Fibroblast of pulmonary artery (primary cell): Measurements from ENCODE around the gene EML4.

Experiments
- DNase-seq: peaks from one replicate; pipeline ENCODE4 v3.0.0-alpha.2; 2010; ENCODE audit warnings: low read depth
- H3K4me3 ChIP-seq: replicated peaks from 2 replicates; pipeline ENCODE4 v1.5.1; 2011; ENCODE audit warnings: low read depth, mild to moderate bottlenecking, control low read depth, low read length, moderate library complexity
- TF ChIP-seq, protein P1 (sequence below): IDR thresholded peaks from 2 replicates; pipeline ENCODE4 v1.5.1; 2011; ENCODE audit warnings: mild to moderate bottlenecking, control low read depth, low read length, inconsistent platforms; ENCODE audit errors: missing control alignments

Gene EML4

DNA sequence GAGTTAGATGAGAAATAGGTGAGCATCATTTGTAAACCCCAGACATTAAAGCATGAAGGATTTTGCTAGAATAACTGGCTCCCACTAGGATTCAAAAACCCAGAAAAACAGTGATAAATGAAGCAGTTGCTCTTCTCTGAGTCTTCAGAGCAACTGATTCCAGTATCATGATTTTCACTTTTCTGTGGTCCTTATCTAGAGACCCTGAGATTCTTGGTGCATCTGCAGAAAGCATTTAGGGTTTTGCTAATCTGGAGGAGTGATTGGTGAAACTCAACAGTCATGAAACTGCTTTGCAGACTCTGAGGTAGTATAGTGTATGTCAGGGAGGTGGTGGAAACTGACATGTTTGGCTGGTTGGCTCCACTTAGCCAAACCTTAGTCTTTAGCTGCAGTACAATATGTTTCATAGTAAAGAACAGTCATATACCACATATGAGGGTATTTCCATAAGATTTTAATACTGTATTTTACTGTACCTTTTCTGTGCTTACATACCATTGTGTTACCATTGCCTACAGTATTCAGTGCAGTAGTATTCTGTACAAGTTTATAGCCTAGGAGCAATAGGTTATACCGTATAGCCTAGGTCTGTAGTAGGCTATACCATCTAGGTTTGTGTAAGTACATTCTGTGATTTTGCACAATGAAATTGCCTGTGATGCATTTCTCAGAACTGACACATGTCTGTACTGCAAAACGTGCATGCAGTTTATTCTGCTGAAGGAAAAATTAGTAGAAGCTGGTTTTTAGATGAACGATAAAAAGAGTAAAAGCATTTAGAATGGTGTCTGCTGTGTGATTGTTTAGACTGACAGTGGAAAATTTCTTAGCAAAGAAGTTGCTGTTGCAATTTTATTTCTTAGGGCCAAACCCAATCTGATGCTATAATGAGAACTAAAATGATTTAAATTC, 23.8 kb downstream of the EML4 start:
- no peak for DNase-seq
- TF ChIP-seq, protein P1, sequence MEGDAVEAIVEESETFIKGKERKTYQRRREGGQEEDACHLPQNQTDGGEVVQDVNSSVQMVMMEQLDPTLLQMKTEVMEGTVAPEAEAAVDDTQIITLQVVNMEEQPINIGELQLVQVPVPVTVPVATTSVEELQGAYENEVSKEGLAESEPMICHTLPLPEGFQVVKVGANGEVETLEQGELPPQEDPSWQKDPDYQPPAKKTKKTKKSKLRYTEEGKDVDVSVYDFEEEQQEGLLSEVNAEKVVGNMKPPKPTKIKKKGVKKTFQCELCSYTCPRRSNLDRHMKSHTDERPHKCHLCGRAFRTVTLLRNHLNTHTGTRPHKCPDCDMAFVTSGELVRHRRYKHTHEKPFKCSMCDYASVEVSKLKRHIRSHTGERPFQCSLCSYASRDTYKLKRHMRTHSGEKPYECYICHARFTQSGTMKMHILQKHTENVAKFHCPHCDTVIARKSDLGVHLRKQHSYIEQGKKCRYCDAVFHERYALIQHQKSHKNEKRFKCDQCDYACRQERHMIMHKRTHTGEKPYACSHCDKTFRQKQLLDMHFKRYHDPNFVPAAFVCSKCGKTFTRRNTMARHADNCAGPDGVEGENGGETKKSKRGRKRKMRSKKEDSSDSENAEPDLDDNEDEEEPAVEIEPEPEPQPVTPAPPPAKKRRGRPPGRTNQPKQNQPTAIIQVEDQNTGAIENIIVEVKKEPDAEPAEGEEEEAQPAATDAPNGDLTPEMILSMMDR = no peak
- no peak overlapping the region for H3K4me3 ChIP-seq

GRCh38 chr2:42193722-42194187, 24.6 kb downstream of the EML4 start:
- no peak for DNase-seq
- no peak overlapping the region for H3K4me3 ChIP-seq
- TF ChIP-seq, protein P1 = no peak

DNA sequence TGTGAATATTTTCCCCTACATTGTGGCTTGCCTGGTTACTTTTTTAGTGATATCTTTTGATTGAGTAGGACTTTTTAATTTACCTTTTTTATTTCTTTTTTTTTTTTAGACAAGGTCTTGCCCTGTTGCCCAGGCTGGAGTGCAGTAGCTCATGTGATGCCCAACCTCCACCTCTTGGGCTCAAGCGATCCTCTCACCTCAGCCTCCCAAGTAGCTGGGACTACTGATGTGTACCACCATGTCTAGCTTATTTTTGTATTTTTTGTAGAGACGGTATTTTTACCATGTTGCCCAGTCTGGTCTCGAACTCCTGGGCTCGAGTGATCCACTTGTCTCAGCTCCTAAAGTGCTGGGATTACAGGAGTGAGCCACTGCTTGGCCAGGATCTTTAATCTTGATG, 25.3 kb downstream of the EML4 start:
- TF ChIP-seq, protein P1 = no peak
- DNase-seq = no peak
- H3K4me3 ChIP-seq = no peak overlapping the region

- no peak overlapping the region for H3K4me3 ChIP-seq
- peak; percentile 59 for DNase-seq
- TF ChIP-seq, protein P1 = no peak
These were observed 26.4 kb downstream of the EML4 start for GRCh38 chr2:42195559-42195958.

GRCh38 chr2:42196070-42196402, 26.9 kb downstream of the EML4 start:
- no peak overlapping the region for H3K4me3 ChIP-seq
- no peak for DNase-seq
- TF ChIP-seq, protein P1 = no peak

- H3K4me3 ChIP-seq = no peak overlapping the region
- TF ChIP-seq, protein P1 = peak; percentile 53
- peak; percentile 60 for DNase-seq
These were observed 27.5 kb downstream of the EML4 start for GRCh38 chr2:42196403-42197267.
